ENCODE data around the gene WBP1L.
"Not testable (repeated sequence)": the region's sequence is repeated elsewhere in the genome, so short reads cannot be mapped to it uniquely, and the experiment has no call there.

Gene WBP1L

DNA sequence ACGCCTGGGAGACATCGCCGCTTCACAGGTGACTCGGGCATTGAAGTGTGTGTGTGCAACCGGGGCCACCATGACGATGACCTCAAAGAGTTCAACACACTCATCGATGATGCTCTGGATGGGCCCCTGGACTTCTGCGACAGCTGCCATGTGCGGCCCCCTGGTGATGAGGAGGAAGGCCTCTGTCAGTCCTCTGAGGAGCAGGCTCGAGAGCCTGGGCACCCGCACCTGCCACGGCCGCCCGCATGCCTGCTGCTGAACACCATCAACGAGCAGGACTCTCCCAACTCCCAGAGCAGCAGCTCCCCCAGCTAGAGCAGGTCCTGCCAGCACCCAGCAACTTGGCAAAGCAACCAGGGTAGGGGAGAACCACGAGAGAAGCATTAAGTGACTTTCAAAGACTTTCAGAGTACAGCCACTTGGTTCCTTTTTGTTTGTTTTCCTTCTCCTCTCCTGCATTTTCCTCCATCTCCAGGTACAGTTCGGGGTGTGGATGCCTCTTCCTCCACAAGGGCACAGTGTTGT lies 69.3 kb downstream of the WBP1L start:
- DNase-seq (ENCODE audit: low spot score), result no peak

- DNase-seq (ENCODE audit: low spot score), result peak; percentile 56
Observed at GRCh38 chr10:102813734-102814452, 70.1 kb downstream of the WBP1L start.

DNA sequence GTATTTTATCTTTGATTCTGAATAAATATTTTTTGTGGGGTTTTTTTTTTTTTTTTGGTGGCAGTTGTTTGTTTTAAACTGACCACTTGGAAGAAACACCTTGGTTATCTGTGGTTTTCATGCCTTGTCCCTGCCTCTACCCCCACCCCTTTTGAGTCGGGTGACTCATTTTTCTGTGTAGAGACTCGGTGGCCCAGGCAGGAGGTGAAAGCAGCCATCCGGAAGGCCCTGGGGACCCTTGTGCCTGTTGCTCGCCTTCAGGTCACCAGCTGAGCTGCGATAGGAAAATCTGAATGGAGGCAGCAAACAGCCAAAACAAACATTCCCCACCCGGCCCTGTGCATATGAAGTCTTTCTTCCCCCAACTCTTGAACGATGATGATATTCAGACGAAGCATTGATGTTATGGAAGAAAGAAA lies 70.7 kb downstream of the WBP1L start:
- peak; percentile 55 for DNase-seq (ENCODE audit: low spot score)

- peak; percentile 55 for DNase-seq (ENCODE audit: low spot score)
Observed at GRCh38 chr10:102814873-102815661, 71.3 kb downstream of the WBP1L start.

DNA sequence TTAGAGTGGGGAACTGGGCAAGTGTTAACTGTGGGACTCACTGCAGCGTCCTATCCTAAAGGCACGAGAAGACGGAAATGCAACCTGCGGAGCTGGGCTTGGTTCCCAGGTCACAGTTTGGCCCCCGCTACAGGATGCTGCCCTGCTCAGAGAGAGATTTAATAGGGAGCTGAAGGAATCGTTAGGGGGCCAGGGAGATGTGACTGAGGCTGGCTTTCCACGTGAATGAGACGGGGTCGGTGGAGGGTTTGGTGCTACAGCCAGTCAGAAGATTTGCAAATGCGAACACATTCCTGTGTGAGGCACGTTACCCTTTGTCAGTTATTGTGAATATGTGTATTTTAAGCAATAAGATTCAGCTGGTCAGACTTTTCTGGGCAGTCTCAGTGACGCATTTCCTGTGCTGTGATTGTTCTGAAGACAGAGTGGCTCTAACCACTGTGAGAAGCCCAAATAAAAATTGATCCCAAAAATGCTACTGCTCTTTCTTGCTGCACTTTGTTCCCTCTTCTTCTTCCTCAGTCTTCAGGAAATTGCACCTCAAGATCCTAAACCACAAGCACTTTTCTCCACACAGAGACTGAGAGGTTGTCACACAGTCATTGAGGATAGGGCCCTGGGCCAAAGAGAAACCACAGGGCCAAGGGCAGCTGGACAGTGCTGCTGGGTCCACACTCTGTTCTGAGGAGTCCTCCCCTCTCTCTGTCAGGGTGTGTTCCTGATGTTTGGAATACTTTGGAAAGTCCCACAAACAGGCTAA lies 72.2 kb downstream of the WBP1L start:
- no peak for DNase-seq (ENCODE audit: low spot score)

DNA sequence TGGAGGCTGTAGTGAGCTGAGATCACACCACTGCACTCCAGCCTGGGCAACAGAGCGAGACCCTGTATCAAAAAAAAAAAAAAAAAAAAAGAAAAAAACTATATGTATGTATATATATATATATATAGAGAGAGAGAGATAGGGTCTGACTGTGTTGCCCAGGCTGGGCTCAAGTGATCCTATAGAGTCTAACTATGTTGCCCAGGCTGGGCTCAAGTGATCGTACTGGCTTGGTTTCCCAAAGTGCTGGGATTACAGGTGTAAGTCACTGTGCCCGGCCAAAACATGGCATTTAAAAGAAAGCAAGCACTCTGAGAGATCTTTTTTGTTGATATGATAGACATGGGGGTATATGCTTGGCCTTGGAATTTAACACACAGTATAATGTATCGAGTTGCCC lies 73.4 kb downstream of the WBP1L start:
- no peak for DNase-seq (ENCODE audit: low spot score)

DNA sequence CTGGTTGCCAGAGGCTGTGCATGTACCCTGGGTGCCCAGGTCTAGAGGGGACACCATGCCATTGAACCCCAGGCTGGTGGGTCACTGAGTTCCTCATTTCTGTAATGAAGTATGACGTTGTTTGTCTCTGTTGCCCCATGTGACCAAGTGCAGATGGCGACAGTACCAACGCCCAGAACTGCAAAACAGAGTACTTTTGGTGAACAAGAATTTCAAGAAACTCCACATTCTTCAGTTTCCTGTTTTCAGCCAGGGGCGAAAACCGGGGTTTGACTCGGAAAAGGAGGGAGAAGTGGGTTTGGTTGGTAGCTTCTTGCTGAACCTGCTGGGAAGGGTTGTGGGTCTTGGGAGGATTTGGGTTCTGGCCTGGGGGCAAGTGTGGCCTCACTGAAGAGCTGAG lies 75.3 kb downstream of the WBP1L start:
- no peak for DNase-seq (ENCODE audit: low spot score)

- DNase-seq (ENCODE audit: low spot score), result not testable (repeated sequence)
Observed at GRCh38 chr10:102820008-102820407, 76.3 kb downstream of the WBP1L start.

DNA sequence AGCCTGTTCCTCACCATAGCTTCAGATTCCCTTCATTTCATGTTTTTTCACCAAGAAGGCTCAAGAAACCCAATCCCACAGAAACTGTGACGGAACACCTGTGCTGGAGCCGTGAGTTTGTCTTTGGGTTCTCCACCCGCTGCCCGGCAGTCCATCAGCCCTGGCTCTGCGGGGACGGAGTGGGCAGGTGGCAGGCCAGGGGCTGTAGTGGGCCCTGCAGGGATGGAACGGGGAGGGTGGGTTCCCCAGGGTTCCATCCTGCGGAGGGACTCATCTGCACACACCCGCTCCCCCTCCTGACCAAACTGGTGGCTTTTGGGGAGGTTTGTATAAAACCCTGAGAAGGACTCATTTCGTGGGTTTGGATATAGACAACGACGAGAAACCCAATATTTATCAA lies 78.5 kb downstream of the WBP1L start:
- DNase-seq (ENCODE audit: low spot score), result no peak

DNA sequence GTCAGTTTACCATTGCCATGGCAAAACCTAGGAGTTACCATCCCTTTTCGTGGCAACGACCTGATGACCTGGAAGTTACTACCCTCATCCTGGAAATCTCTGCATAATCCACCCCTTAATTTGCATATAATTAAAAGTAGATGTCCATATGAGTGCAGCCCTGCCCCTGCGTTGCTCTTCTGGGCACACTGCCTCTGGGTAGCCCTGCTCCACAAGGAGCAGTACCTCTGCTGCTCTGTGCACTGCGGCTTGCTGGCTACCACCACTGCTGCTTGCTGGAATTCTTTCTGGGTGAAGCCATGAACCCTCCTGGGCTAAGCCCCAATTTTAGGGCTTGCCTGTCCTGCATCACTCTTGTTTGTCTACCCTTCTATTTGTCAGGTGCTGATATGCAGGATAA lies 80.9 kb downstream of the WBP1L start:
- DNase-seq (ENCODE audit: low spot score), result no peak

DNA sequence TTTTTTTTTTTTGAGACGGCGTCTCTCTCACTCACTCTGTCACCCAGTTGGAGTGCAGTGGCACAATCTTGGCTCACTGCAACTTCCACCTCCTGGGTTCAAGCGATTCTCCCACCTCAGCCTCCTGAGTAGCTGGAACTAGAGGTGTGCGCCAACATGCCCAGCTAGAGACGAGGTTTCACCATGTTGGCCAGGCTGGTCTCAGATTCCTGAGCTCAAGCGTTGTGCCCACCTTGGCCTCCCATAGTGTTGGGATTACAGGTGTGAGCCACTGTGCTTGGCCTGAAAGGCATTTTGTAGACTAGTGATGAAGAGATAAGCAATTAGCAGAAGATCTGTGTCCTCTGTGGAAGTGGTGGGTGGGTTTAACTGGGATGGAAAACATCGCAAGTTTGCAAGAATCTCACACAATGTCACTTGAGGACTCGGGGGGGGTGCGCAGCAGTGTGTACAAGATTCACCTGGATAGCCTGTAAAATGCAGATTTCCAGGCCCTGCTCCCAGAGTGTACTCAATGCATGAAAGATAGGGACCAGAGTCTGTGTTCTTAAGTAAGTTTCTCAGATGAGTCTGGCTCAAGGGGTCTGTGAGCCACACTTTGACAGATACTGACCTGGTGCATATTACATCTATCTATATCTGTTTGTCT lies 82.5 kb downstream of the WBP1L start:
- DNase-seq (ENCODE audit: low spot score), result no peak

DNA sequence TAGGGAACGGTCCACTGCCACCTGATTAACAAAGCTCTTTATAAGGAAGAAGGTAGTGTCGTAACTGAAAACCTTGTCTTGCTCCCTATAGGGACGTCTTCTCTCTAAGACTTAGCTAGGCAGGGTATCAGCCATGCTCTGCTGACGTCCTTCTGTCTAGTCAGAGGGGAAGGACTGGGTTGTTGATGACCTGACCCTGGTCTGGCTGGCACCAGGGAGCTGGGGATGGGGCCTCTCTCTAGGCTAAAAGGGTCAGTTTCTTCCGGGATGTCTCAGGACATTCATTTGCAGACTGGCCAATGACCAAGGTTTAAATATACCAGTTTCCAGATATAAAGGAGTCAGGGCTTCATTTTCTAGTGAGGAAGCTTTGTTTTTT lies 83.8 kb downstream of the WBP1L start:
- no peak for DNase-seq (ENCODE audit: low spot score)

DNA sequence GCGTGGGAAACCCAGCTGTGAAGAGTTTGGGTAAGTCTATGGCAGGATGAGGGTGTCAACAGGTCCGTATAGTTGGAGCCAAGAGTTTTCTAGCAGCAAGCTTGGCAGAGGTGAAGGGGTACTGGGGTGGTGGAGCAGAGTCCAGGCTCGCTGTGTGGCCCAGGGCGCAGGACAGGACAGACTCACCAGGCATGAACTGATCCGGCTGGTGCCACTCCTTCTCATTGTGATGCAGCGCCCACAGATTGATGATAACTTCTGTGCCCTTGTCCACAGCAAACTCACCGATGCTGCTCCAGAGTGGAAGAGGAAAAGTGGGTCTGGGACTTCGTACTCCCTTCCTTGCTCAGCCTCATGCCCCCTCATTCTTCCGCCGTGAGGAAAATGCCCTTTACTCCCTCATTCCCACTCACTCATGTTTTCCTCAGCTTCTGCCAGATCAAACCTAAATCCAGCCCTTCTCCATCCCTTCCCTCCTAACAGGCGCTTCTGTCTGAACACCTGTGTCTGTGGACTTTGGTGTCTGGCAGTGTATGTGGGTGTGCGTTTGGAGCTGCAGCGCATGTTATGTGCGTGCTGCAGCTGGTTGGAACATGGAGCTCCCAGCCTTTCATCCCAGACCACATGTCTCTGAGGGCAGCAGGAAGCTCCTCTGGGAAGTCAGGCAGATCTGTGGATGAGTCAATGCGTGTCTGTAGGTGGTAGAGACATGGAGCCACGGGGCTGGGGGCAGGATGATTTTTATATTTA lies 87.7 kb downstream of the WBP1L start:
- DNase-seq (ENCODE audit: low spot score), result no peak

DNA sequence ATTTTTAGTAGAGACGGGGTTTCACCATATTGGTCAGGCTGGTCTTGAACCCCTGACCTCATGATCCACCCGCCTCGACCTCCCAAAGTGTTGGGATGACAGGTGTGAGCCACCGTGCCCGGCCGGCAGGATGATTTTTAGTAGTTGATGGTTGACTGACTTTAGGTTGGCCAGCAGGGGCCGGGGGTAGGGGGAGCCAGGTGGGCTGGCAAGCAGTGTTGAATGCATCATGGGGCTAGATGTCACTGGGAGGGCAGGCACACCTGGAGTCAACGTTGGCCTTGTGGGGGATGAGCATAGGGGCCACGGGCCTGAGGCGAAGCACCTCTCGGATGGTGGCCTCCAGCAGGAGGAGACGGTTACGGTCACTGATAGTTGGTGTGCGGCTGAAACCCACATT lies 88.5 kb downstream of the WBP1L start:
- no peak for DNase-seq (ENCODE audit: low spot score)

- DNase-seq (ENCODE audit: low spot score), result no peak
Observed at GRCh38 chr10:102832987-102833386, 89.2 kb downstream of the WBP1L start.

- no peak for DNase-seq (ENCODE audit: low spot score)
Observed at GRCh38 chr10:102834143-102834542, 90.4 kb downstream of the WBP1L start.

- peak; percentile 85 for DNase-seq (ENCODE audit: low spot score)
Observed at GRCh38 chr10:102835007-102835482, 91.3 kb downstream of the WBP1L start.

DNA sequence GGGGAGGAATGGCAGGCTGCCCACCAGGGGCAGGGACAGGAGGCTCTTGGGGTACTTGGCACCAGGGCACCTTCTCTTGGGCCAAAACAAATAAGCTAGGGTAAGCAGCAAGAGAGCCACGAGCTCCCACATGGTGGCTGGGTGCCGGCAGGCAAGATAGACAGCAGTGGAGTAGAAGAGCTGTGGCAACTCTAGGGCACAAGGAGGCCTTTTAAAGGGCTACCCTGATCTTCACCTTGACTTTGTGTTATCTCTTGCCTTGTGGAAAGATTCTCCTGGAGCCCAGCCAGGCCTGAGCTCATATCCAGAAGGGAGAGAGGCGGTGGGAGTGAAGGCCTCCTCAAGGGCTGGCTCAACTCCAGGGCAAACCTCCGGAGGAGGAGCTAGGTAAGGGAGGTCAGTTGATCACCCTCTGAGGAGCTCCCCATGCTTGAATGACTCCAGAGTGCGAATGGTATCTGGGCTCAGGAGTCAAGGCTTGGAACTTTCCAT lies 93.5 kb downstream of the WBP1L start, which contains the start of gene CYP17A1:
TSS of gene CYP17A1 (minus strand) at position 184 of the 492 bp plus-strand sequence. CDS start at position 132, 52 bp downstream.
- DNase-seq (ENCODE audit: low spot score), result no peak

DNA sequence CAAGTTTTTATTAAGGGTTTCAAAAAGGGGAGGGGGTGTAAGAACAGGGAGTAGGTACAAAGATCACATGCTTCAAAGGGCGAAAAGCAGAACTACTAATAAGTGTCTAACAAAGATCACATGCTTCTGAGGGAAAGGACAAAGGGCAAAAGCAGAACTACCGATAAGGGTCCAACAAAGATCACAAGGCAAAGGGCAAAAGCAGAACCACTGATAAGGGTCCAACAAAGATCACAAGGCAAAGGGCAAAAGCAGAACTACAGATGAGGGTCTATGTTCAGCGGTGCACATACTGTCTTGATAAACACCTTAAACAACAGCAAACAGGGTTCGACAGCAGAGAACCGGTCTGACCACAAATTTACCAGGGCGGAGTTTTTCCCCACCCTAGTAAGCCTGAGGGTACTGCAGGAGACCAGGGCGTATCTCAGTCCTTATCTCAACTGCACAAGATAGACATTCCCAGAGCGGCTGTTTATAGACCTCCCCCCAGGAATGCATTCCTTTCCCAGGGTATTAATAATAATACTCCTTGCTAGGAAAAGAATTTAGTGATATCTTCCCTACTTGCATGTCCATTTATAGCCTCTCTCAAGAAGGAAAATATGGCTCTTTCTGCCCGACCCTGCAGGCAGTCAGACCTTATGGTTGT lies 94.7 kb downstream of the WBP1L start:
- DNase-seq (ENCODE audit: low spot score), result not testable (repeated sequence)

DNA sequence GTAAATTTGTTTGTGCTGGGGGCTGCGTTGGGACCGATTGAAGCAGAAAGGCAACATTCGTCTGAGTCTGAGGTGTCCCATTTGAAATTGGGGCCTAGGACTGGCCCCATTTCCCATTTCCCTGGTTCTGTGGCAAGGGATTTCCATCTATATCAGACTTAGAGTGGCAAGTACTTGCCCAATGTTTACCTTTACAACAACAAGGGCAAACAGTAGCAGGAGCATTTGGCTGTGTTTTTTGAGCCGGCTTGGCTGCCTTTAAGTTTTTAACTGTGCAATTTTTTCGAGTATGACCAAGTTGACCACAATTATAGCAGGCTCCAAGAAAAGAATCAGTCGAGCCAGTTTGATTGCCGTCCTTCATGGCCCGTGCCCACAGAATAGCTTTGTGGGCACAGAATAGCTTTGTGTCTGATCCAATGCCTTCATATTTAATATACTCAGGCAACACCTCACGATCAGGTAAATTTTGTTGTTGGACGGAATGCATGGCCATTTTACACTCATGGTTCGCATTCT lies 98.1 kb downstream of the WBP1L start:
- DNase-seq (ENCODE audit: low spot score), result no peak

All from HuH-7 (cell line).